Measurements from ENCODE around the gene HINFP.

HINFP gene

GRCh38 chr11:119121008-119121810 is at the start of gene HINFP:
HINFP (plus strand) TSS chr11:119121580; CDS start chr11:119126945, 5,365 bp downstream.
- peak; percentile 98 to 99 for DNase-seq

- DNase-seq: no peak
These were observed 43.5 kb upstream of the HINFP start for GRCh38 chr11:119077839-119078238.

GRCh38 chr11:119078675-119079420 is 42.5 kb upstream of the HINFP start:
- DNase-seq: no peak

- DNase-seq: no peak
These were observed 39.6 kb upstream of the HINFP start for GRCh38 chr11:119081682-119082260.

GRCh38 chr11:119084663-119085436 is 36.5 kb upstream of the HINFP start, which contains the start of gene HMBS:
HMBS (plus strand) TSS chr11:119084881; CDS start chr11:119085034, 153 bp downstream.
- peak; percentile 94 to 95 for DNase-seq

- peak in 1 of 2 experiments; percentile 58 for DNase-seq
These were observed 35.9 kb upstream of the HINFP start for GRCh38 chr11:119085437-119085847.

- DNase-seq: no peak
These were observed 34.3 kb upstream of the HINFP start for GRCh38 chr11:119087123-119087522.

- no peak for DNase-seq
These were observed 33.6 kb upstream of the HINFP start for GRCh38 chr11:119087747-119088241.

GRCh38 chr11:119088406-119088805 is 33.0 kb upstream of the HINFP start:
- DNase-seq: no peak

GRCh38 chr11:119089319-119089718 is 32.1 kb upstream of the HINFP start:
- DNase-seq: no peak

GRCh38 chr11:119091178-119091577 is 30.2 kb upstream of the HINFP start:
- DNase-seq: peak in 1 of 2 experiments; percentile 5

- DNase-seq: no peak
These were observed 29.2 kb upstream of the HINFP start for GRCh38 chr11:119091966-119092879.

GRCh38 chr11:119092880-119093842 is 28.2 kb upstream of the HINFP start:
- DNase-seq: peak in 1 of 2 experiments; percentile 18

- peak in 1 of 2 experiments; percentile 11 for DNase-seq
These were observed 27.2 kb upstream of the HINFP start for GRCh38 chr11:119093942-119094815.

- peak in 1 of 2 experiments; percentile 35 for DNase-seq
These were observed 26.6 kb upstream of the HINFP start for GRCh38 chr11:119094816-119095065.

- peak; percentile 99 for DNase-seq
These were observed 26.1 kb upstream of the HINFP start for GRCh38 chr11:119095066-119095880.

GRCh38 chr11:119099711-119100110 is 21.7 kb upstream of the HINFP start:
- no peak for DNase-seq

- DNase-seq: peak; percentile 70 to 78
These were observed 21.0 kb upstream of the HINFP start for GRCh38 chr11:119100246-119100970.
